Ishikawa (cell line): Measurements from ENCODE around the gene PLEKHA7.

Source experiments
- CEBPB ChIP-seq: IDR thresholded peaks from 2 replicates; pipeline ENCODE4 v1.6.1; 2012
- EP300 ChIP-seq: IDR thresholded peaks from 2 replicates; pipeline ENCODE4 v1.6.1; 2012; ENCODE audit warnings: borderline replicate concordance
- ZBTB7A ChIP-seq: IDR thresholded peaks from 2 replicates; pipeline ENCODE4 v1.6.1; 2012; ENCODE audit warnings: low read depth

GRCh38 chr11:17002543-17002942 is 11.7 kb downstream of the PLEKHA7 start:
- TF ChIP-seq CEBPB (no peak), ZBTB7A (no peak), EP300 (no peak)
